ENCODE measurements around the gene ELFN2. TPM values are rescaled to one million over a fixed set of nuclear protein-coding genes. Genes with fewer than 3 reads are reported as not detected.

Gene ELFN2
- total and polyA plus RNA-seq, 2 donors (not counting 3 experiments of a cell fraction or from before 2014, with no cell fraction given), result 0.41 to 1.3 TPM

- POLR2A ChIA-PET, result no interaction called here
- Histone ChIP-seq H3K9ac (replicated peaks; ENCODE audit: extremely low read depth, insufficient read depth, low read length) (no peak overlapping the region), H3K36me3 (ENCODE audit: control insufficient read depth in 2 of 2, extremely low read depth in 1 of 2, insufficient read depth in 2 of 2, low read length in 2 of 2) (no peaks in the 10 kb centered on the region), H3K27me3 (ENCODE audit: control insufficient read depth in 2 of 2, insufficient read depth in 2 of 2, low read length in 2 of 2) (peaks cover 3 to 4% of the 10 kb centered on the region in 2 experiments), H3K9me3 (replicated peaks; ENCODE audit: control insufficient read depth, insufficient read depth, low read length) (no peaks in the 10 kb centered on the region), H3K4me3 (replicated peaks in 1 of 3; ENCODE audit: insufficient read depth in 1 of 3, low read depth in 1 of 3, low read length in 3 of 3) (no peak overlapping the region), H3K27ac (ENCODE audit: insufficient read depth, low read depth, low read length) (no peak overlapping the region), H3K4me1 (ENCODE audit: control insufficient read depth, extremely low read depth, insufficient read depth, low read length) (peaks cover 11% of the 10 kb centered on the region), H4K20me1 (replicated peaks; ENCODE audit: control insufficient read depth, extremely low read depth, insufficient read depth, low read length) (no peaks in the 10 kb centered on the region), H3K79me2 (ENCODE audit: control insufficient read depth, insufficient read depth, low read length) (no peaks in the 10 kb centered on the region), H3K4me2 (ENCODE audit: insufficient read depth, low read length) (no peak overlapping the region), H3K9me1 (replicated peaks; ENCODE audit: control insufficient read depth, extremely low read depth, insufficient read depth, low read length) (no peaks in the 10 kb centered on the region), H2AFZ (ENCODE audit: low read depth, low read length) (no peak overlapping the region)
- TF ChIP-seq POLR2AphosphoS5 (IDR thresholded peaks at IDR 0.05; ENCODE audit: insufficient read depth, low read depth, low read length), result no peak
- TF ChIP-seq MYC (IDR thresholded peaks at IDR 0.05; ENCODE audit: low read depth, low read length), result no peak
- no peak for TF ChIP-seq GATA2 (IDR thresholded peaks at IDR 0.05; ENCODE audit: insufficient read depth, insufficient read length, low read depth, low read length)
- TF ChIP-seq POLR2A (IDR thresholded peaks at IDR 0.05; ENCODE audit: low read depth, low read length), result no peak
- no peak for TF ChIP-seq CTCF (IDR thresholded peaks at IDR 0.05; ENCODE audit: extremely low read depth in 1 of 2, insufficient read depth in 1 of 2, low read depth in 1 of 2, low read length in 2 of 2)
- no peak for TF ChIP-seq EZH2 (IDR thresholded peaks at IDR 0.05; ENCODE audit: borderline replicate concordance, low read depth, low read length, severe bottlenecking)
- no peak for TF ChIP-seq JUN (IDR thresholded peaks at IDR 0.05; ENCODE audit: borderline replicate concordance, insufficient read depth, insufficient read length, low read depth)
- no peak for TF ChIP-seq MAX (IDR thresholded peaks at IDR 0.05; ENCODE audit: insufficient read depth, insufficient read length)
- TF ChIP-seq FOS (IDR thresholded peaks at IDR 0.05; ENCODE audit: borderline replicate concordance, insufficient read depth, low read length), result no peak
- CTCF ChIA-PET, result no interaction called here
- no peak for FAIRE-seq
- BruUV-seq (replicated peaks), result no TSS peak
- dilution Hi-C loops (cut with MboI; ENCODE audit: extremely low pct_ligation_motif_present, low sequenced_read_pairs) (no loop called here), intact Hi-C loops (cut with micrococcal nuclease) (no loop called here)
- DNase-seq (ENCODE audit: low read depth, low spot score), result no peak
Measured at GRCh38 chr22:37342065-37342464, 85.2 kb downstream of the ELFN2 start.

Measured in endothelial cell of umbilical vein (primary cell).